ENCODE measurements around the gene PKLR. TPM values are rescaled to one million over a fixed set of nuclear protein-coding genes. Genes with fewer than 3 reads are reported as not detected.
A peak's percentile ranks its signal among the peaks of the same experiment; 100 is the strongest.
"Not testable (repeated sequence)": the region's sequence is repeated elsewhere in the genome, so short reads cannot be mapped to it uniquely, and the experiment has no call there.

Gene PKLR
- total RNA-seq, 4 donors from 2014 or later: 0.18 TPM; not detected in 3

GRCh38 chr1:155247667-155248553 is 53.3 kb downstream of the PKLR start:
- intact Hi-C loops (cut with DNase I): no loop called here
- TF ChIP-seq CTCF (IDR thresholded peaks at IDR 0.05) (no peak), POLR2A (IDR thresholded peaks at IDR 0.05) (no peak)
- H3K27me3 ChIP-seq: no peaks in the 10 kb centered on the region
- peaks cover 0 to 33% (median 4%) of the 10 kb centered on the region in 3 donors for H3K36me3 ChIP-seq
- DNase-seq: no peak
- H3K4me3 ChIP-seq: no peak overlapping the region
- H3K9me3 ChIP-seq: no peaks in the 10 kb centered on the region
- H3K27ac ChIP-seq: no peak overlapping the region
- WGBS, 2 donors: 93 to 97% methylated on average over 3 to 11 of the region's 26 CpGs
- H3K4me1 ChIP-seq: peaks cover 12 to 39% (median 24%) of the 10 kb centered on the region in 3 donors

DNA sequence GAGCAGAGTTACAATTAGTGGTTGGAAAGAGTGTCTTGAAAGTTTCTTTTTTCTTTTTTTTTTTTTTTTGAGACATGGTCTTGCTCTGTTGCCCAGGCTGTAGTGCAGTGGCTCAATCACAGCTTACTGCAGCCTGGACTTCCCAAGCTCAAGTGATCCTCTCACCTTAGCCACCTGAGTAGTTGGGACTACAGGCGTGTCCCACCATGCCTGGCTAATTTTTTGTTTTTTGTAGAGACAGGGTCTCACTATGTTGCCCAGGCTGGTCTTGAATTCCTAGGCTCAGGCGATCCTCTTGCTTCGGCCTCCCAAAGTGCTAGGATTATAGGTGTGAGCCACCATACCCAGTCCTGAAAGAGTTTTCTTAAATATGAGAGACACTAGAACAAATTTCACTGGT is 54.4 kb downstream of the PKLR start:
- intact Hi-C loops (cut with DNase I); H3K27ac ChIP-seq; DNase-seq; H3K4me3 ChIP-seq; H3K9me3 ChIP-seq; H3K27me3 ChIP-seq: not testable (repeated sequence)
- WGBS, 2 donors: 89 to 96% methylated on average over 1 to 2 of the region's 3 CpGs
- H3K4me1 ChIP-seq: peaks cover 12 to 50% (median 30%) of the 10 kb centered on the region in 3 donors
- peaks cover 0 to 33% (median 4%) of the 10 kb centered on the region in 3 donors for H3K36me3 ChIP-seq

- Histone ChIP-seq H3K36me3 (peaks cover 0 to 28% (median 4%) of the 10 kb centered on the region in 3 donors), H3K27ac (peak overlapping the region; percentile 88 to 96 (median 92)), H3K4me3 (peak overlapping the region; percentile 61 to 80 (median 76)), H3K4me1 (peaks cover 3 to 55% (median 32%) of the 10 kb centered on the region in 3 donors), H3K27me3 (no peaks in the 10 kb centered on the region), H3K9me3 (no peaks in the 10 kb centered on the region)
- DNase-seq: no peak
- WGBS, 2 donors: 63 to 67% methylated on average over 7 of the region's 8 CpGs
- TF ChIP-seq POLR2A (IDR thresholded peaks at IDR 0.05) (no peak), CTCF (IDR thresholded peaks at IDR 0.05) (no peak)
- intact Hi-C loops (cut with DNase I): no loop called here
These were observed 56.1 kb downstream of the PKLR start for GRCh38 chr1:155245163-155245524.

DNA sequence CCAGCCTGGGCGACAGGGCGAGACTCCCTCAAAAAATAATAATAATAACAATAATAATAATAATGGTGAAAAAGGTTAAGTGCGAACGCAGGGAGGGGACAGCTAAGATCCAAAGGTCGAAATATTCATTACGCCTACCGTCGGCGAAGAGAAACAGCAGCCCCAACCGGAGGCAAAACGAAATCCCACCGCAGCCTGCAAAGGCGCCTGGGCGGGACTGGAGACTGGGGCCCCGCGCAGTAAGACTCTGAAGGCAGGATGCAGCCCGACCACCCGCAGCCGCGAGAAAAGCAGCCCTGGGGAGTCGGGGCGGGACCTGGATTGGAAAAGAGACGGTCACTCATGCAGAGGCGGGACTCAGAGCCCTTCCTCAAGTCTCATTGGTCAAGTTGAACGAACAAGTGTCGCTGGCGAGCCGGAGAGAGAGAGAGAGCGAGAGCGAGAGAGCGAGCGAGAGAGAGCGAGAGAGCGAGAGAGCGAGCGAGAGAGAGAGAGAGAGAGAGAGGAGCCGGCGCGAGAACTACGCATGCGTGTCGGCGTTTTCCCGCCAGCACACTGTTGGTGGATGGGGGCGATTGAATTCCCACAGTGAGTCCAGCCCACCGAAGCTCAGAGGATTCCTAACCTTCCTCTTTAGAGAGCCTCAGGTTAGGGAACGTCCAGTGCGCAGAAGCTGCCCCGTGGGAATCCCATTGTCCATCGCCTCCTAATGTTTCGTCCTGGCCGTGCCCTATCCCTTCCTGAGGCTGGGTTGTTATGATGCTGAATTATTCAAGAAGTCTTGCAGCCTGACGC is 56.7 kb downstream of the PKLR start:
- TF ChIP-seq POLR2A (IDR thresholded peaks at IDR 0.05) (peak in 3 of 4 donors; percentile 61 to 86 (median 86)), CTCF (IDR thresholded peaks at IDR 0.05) (peak in 5 of 6 experiments; percentile 55 to 100 (median 78))
- peak overlapping the region; percentile 61 to 80 (median 76) for H3K4me3 ChIP-seq
- peaks cover 2 to 57% (median 34%) of the 10 kb centered on the region in 3 donors for H3K4me1 ChIP-seq
- intact Hi-C loops (cut with DNase I): loop anchor here (5.0 kb wide), 1 partner anchor 37 kb away; the partner anchor contains the start of genes MTX1 and THBS3
- peak overlapping the region; percentile 88 to 96 (median 92) for H3K27ac ChIP-seq
- no peaks in the 10 kb centered on the region for H3K9me3 ChIP-seq
- peak; percentile 92 for DNase-seq
- H3K36me3 ChIP-seq: peaks cover 0 to 29% (median 4%) of the 10 kb centered on the region in 3 donors
- H3K27me3 ChIP-seq: no peaks in the 10 kb centered on the region
- WGBS, 2 donors: 0% methylated on average over 49 of the region's 53 CpGs

GRCh38 chr1:155242805-155243358 is 58.4 kb downstream of the PKLR start:
- WGBS, 2 donors: 66 to 75% methylated on average over 3 of the region's 3 CpGs
- peak overlapping the region; percentile 88 to 96 (median 92) for H3K27ac ChIP-seq
- H3K4me3 ChIP-seq: peak overlapping the region in 2 of 4 donors; percentile 74 to 77
- DNase-seq: no peak
- intact Hi-C loops (cut with DNase I): loop anchor here (5.0 kb wide), 1 partner anchor 36 kb away; the partner anchor contains the start of genes MTX1 and THBS3
- H3K9me3 ChIP-seq: no peaks in the 10 kb centered on the region
- H3K36me3 ChIP-seq: peaks cover 0 to 26% (median 4%) of the 10 kb centered on the region in 3 donors
- TF ChIP-seq CTCF (IDR thresholded peaks at IDR 0.05) (no peak), POLR2A (IDR thresholded peaks at IDR 0.05) (no peak)
- H3K4me1 ChIP-seq: peaks cover 2 to 68% (median 34%) of the 10 kb centered on the region in 3 donors
- no peaks in the 10 kb centered on the region for H3K27me3 ChIP-seq

All from esophagus squamous epithelium (tissue), 5 donors.